GM12865 (cell line): ENCODE measurements around the gene COL25A1.

ENCODE experiments used
- DNase-seq: peaks from one replicate; pipeline ENCODE4 v3.0.0; 2010; ENCODE audit warnings: low read depth
- H3K4me3 ChIP-seq: 2 replicates; pipeline ENCODE4 v1.5.1; 2011; ENCODE audit warnings: mild to moderate bottlenecking, low read depth, low read length, control low read depth
- TF ChIP-seq, protein P1 (sequence below): IDR thresholded peaks from 2 replicates; pipeline ENCODE4 v1.5.1; 2011; ENCODE audit warnings: low read length, control low read depth, low read depth, inconsistent platforms; ENCODE audit not compliant: insufficient read depth; ENCODE audit errors: missing control alignments

Gene COL25A1

DNA sequence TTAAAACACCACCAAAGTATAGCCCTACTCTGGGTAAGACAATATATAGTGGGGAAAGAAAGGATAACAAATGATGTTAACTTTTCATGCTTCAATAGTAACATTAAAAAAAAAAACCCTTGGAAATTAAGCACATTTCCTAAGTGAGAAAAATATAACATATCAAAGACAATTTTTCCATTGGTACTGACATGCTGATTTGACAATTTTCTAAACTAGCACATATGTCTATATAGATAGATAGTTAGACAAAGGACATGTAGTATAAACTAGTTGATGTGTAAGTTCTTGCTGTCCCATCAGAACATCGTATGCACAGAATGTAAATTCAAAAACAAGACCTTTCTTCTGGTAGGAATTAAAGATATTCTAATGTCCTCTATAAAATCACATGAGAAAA lies 492.4 kb downstream of the COL25A1 start:
- no peak for DNase-seq
- no peak overlapping the region for H3K4me3 ChIP-seq
- TF ChIP-seq, protein P1, sequence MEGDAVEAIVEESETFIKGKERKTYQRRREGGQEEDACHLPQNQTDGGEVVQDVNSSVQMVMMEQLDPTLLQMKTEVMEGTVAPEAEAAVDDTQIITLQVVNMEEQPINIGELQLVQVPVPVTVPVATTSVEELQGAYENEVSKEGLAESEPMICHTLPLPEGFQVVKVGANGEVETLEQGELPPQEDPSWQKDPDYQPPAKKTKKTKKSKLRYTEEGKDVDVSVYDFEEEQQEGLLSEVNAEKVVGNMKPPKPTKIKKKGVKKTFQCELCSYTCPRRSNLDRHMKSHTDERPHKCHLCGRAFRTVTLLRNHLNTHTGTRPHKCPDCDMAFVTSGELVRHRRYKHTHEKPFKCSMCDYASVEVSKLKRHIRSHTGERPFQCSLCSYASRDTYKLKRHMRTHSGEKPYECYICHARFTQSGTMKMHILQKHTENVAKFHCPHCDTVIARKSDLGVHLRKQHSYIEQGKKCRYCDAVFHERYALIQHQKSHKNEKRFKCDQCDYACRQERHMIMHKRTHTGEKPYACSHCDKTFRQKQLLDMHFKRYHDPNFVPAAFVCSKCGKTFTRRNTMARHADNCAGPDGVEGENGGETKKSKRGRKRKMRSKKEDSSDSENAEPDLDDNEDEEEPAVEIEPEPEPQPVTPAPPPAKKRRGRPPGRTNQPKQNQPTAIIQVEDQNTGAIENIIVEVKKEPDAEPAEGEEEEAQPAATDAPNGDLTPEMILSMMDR, result no peak

DNA sequence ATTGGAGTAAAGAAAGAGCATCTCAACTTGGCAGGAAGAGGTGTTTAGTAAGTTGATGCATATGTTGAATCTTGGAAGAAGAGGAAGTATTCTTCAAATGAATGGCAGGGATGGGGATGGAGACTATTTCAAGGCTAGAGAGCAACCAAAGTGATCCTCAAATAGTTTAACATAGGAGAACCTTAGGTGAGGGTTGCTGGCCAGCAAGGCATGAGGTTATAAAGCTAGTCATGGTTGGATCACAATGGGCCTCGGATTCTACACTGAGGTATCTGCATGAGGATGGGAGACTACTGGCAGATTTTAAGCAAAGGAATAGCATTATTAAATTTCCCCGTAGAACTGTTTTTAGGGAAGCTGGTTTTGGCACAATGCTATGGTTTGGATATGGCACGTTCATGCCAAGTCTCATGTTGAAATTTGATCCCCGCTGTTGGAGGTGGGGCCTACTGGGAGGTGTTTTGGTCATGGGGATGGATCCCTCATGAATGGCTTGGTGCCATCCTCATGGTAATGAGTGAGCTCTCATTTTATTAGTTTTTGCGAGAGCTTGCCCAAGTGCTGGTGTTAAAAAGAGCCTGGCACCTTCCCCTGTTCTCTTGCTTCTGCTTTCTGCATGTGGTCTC lies 497.7 kb downstream of the COL25A1 start:
- no peak overlapping the region for H3K4me3 ChIP-seq
- no peak for DNase-seq
- TF ChIP-seq, protein P1, result no peak

DNA sequence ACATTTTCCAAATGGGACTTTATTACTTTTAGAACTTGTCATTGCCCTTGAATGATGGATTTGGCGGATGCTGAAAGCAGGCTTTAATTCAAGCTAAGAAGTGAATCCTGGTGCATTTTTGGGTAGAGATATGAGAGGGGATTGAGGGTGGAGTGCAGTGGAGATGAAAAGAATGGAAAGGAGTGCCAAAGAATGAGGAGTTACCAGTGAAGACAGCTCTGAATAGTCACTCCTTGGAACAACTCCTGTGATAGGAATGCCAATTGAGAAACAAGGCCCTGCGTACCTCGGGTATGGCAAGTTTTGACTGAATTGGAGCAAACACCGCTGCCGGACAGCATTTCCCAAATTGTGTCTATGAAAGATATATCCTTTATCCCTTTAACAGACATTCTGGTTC lies 503.2 kb downstream of the COL25A1 start:
- no peak for DNase-seq
- TF ChIP-seq, protein P1, result no peak
- H3K4me3 ChIP-seq, result no peak overlapping the region

DNA sequence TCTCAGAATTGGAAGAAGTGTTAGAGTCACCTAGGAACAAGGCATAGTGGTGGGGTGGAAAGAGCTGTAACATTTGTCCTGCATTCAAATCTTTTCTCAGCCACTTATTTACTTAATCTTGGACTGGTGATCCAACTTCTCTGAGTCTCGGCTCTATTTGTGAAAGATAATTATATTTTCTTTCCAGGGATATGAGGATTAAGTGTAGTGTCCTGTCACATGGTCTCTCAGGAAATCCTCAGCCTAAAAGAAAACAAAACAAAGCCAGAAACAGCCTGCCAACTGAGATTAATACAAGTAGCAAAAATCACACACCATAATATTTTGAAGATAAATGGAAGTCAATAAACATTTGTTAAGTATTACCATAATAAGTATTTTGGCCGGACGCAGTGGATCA lies 506.3 kb downstream of the COL25A1 start:
- no peak overlapping the region for H3K4me3 ChIP-seq
- TF ChIP-seq, protein P1, result no peak
- DNase-seq, result no peak

DNA sequence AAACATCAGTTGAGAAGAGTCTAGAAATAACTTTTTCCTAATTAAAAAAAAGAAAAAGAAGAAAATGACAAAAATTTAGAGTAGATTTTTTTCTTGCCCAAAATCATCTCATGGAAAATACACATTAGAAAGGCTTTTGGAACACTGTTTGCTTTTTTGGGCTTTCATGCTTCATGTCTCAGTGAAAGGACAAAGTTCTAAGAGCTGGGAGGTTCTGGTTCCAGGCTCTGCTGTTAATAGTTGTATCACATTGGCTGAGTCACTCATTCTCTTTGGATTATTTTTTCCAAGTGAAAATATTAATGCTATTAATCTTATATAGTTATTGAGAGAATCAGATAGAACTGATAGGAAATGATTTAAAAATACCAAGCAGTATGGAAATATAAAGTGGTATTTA lies 506.7 kb downstream of the COL25A1 start:
- H3K4me3 ChIP-seq, result no peak overlapping the region
- TF ChIP-seq, protein P1, result no peak
- DNase-seq, result no peak

DNA sequence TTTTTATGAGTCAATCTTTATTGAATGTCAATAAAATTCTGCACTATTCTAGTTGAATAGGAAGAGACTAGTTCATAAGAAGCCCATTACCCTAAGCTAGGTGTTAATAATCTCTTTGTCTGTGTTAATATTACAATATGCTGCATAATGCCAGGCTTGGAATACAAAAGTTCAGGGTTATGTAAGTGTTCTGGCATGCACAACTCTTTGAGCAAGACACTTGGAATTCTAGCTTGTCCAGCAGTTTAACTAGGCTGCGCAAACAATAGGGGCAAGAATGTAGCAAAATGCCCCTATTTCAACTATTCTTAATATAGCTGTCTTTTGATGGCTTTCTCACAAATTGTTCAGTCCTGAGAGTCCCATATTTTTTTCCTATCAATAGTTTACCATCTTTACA lies 508.3 kb downstream of the COL25A1 start:
- H3K4me3 ChIP-seq, result no peak overlapping the region
- TF ChIP-seq, protein P1, result no peak
- no peak for DNase-seq

DNA sequence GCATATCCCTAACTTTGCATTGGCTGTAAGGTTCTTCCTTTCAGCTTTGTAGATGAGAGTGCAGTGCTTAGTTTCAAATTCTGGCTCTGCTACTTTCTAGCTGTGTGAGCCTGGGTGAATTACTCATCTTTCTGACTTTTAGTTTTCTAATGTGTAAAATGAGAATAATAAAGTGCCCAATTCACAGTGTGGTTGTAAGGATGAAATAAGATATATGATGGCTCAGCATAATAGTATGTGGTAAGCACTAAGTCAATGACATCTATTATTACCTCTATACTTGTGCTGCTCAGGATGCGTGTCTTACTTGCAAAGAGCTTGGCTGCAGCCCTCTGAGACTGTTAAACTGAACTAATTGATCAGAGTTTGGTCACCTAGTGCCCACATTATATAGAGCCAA lies 509.0 kb downstream of the COL25A1 start:
- DNase-seq, result no peak
- TF ChIP-seq, protein P1, result no peak
- H3K4me3 ChIP-seq, result no peak overlapping the region
